ENCODE data around the gene GRIK3.
"Not testable (repeated sequence)": the region's sequence is repeated elsewhere in the genome, so short reads cannot be mapped to it uniquely, and the experiment has no call there.

Gene GRIK3

DNA sequence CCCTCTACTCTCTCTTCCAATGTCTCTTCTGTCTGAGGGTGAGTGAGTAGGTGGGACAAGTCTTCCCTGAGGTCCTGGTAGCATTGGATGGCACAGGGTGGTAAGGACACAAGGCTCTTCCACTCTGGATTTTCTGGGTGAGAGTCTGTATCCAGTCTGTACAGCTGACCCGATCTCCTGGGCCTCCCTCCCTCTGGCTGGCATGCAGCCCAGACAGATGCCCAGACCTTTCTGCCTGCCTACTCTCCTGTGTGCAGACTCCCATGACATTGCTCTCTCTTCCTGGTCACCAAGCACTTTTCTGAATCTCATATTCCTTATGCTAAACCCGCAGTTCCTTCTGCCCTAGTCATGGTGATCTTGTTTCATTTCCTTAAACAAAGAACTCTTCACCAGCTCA lies 100.3 kb downstream of the GRIK3 start:
- DNase-seq, result no peak

- no peak for DNase-seq
Measured at GRCh38 chr1:36927826-36928225, 106.5 kb downstream of the GRIK3 start.

- DNase-seq, result no peak
Measured at GRCh38 chr1:36925251-36925650, 109.1 kb downstream of the GRIK3 start.

DNA sequence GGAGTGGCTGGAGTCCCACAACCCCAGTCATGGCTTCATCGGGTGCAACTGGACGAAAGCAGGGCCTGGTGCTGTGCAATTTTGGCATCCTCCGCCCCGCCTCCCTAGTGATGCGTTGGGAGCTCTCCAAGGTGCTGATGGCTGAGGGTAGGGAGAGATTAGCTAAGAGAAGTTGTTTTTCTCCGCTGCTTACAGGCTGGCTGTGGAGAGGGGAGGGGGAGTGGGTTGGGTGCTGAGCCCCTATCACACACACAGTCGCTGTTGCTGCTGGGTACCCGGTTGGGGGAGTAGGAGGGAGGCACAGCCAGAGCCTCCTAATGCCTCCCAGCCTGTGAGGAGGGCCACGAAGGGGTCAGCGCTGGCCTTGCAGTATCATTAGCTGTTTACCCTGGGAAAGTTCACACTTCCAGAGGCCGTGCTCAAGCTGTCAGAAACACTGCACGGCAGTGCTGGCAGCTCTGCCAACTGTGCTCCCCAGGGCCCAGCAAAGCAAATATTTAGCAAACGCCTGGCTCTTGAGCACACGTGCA lies 110.0 kb downstream of the GRIK3 start:
- peak; percentile 24 to 46 for DNase-seq

DNA sequence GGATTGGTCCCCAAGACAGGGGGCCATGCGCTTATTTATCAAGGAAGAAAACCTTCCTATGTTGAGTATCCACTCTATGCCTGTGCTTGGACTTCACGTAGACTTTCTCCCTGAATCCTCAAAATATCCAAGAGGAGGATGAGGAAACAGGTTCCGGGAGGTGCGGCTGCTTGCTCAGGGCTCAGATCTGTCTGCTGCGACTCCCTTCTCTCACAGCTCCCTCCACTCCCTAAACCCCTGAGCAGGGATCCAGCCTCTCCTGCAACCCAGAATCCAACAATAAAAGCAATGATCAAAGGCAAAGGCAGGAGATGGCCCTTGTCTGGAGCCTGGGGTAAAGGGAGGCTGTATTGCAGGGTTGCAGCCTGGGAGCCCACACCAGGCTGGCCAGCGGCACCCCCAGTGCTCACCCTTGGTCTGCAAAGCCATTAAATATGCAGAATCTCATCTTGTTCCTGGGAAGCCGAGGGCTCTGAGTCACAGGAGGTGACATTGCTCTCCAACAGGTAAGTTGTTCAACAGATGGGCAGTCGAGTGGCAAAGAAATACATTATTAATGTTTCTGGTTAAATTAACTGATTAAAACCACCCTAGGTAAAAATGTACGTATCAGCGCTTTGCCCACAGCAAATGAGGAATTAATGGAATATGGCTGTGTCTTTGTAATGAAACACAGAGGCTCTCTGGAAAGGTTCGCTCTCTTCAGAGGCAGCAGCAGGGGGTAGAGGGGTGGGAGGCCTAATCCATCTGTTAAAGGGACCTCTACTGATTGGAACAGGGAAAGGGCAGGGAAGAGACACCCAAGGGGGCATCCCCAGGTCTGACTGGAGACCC lies 111.5 kb downstream of the GRIK3 start:
- DNase-seq, result no peak

DNA sequence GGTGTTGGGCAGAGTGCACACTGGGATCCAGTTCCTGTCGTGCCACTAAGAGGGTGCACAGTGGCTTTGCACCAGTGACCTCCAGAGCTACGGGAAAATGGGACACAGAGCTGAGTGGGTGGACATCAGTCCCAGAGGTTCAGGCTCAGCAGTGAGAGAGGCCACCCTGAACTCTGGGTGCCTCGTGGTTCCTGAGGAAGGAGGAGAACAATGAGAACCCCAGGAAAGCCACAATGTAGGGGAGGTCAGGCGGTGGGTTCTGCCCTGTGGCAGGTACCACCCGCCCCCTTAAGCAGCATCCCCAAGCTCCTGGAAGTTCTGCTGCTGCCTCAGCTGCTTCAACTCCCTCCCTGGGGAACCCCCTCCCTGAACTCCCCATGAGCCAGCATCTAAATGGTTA lies 112.2 kb downstream of the GRIK3 start:
- DNase-seq, result no peak

DNA sequence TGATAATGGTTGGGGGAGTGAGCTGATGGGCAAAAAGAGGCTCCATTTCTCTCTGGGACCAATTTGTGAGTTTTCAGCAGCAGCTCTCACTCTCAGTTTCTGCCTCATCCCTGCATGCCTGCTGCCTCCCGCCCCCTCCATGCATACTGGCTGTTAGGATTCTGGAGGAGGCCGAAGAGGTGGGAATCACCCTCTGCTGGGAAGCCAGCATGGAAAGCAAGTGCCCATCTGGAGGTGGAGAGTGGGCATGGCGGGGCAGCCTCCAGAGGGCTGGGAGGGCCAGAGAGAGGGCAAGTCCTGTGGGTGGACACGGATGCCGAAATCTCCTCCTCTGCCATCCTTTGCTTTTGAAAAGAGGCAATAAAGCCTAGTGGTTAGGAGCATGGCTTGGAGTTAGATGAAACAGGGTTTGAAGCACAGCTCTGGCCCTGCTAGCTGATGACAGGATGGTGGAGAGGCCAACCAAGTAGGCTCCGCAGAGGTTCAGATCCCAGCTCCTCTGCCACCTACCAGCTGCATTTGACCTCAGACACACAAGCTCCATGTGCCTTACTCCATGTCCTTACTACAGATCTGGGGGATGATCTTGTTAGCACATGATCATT lies 113.4 kb downstream of the GRIK3 start:
- no peak for DNase-seq

DNA sequence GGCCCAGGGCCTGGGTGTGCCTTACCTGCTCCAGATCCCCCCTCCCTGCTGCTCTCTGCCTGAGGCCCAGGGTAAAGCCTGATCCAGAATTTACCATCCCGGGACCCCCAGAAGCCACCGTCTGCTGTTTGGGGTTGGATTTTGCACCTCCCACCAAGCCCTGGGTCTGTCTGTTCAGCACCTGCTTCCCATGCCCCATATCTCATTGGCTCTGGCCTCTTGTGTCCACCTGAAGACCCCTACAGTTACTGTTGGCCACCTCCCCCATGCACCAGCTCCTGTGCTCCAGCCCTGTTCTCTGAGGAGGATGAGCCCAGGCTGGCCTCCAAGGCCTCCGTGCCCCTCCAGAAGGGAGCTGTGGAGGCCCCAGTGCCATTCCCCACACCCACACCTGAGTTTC lies 113.9 kb downstream of the GRIK3 start:
- DNase-seq, result no peak

- no peak for DNase-seq
Measured at GRCh38 chr1:36919491-36920145, 114.7 kb downstream of the GRIK3 start.

GRCh38 chr1:36918604-36919003 lies 115.7 kb downstream of the GRIK3 start:
- DNase-seq, result no peak

GRCh38 chr1:36916542-36916941 lies 117.8 kb downstream of the GRIK3 start:
- not testable (repeated sequence) for DNase-seq

- no peak for DNase-seq
Measured at GRCh38 chr1:36913484-36914060, 120.7 kb downstream of the GRIK3 start.

DNA sequence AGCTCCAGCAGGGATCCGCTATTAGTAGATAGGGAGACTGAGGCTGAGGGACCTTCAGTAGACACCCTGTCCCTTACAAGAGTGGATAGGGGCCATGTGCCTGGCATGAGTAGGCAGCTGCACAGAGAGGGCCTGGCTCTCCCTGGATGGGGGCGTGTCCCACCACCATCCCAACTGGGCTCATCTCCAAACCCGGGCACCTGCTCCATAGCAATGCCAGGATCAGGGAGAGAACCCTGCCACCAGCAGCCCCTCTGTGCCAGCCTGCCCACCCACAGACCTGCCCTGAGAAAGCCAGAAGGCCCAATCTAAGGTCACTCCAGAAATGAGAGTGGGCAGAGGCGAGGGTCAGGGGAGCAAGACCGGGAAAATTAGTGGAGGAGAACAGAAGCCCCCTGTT lies 121.3 kb downstream of the GRIK3 start:
- DNase-seq, result no peak

- no peak for DNase-seq
Measured at GRCh38 chr1:36912365-36912865, 121.9 kb downstream of the GRIK3 start.

DNA sequence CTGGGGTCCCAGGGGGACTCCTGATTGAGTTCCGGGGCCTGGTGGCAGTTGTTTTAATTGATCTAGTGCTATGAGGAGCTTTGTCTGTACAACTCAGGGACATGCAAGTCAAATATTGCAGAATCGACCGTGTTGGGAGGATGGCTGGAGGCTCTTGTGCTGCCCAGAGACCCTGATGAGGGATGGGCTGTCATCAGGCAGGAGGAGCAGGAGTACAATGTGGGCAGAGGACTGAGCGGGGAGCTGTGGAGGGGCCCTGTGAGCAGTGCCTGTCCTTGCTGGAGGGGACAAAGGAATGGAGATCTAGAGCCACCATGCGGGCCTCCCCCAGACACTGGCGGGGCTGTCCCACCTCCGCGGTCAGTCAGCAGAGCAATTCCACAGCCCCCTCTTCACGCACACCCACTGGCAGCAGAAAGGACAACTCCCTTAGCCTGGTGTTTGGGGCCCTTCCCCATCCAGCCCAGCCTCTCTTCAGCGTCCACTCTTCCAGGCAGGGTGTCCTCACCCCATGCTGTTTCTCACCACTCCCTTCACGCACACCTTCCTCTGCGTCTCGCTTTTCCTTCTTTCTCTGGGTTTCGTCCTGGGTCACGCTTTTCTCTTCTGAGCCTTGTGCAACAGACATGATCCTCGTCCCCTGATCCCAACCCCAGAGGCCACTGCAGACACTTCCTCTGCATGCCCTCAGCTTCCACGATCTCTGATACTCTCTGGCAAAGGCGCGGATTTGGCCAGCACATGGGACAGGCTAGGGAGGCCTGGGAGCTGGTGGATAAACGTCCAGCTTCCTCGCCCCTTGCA lies 122.6 kb downstream of the GRIK3 start:
- DNase-seq, result no peak

DNA sequence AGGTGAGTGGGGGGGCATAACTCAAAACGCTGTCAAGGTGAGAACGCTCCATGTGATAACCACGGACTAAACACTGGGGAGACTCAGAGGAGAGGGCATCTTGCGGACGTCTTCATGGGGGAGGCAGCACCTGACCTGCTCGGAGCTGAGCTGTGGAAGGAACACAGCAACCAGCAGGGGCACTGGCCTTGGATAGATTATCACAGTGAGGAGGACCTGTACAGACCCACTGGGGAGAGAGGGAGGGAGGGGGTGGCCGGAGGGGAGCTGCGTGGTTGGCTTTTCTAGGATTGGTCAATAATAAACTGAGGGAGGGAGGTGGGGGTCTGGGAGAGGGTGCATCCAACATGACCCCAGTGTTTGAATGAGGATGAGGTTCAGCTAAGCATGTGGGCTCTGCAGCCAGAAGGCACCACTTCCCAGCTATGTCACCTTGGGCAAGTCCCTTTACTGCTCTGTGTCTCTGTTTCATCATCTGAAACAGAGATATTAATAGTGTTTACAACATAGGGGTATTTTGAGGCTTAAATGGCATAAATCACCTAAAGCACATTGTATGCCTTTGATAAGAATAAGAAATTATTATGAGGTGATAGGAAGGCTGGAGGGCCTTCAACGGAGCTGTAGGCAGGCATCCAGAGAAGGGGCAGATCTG lies 123.3 kb downstream of the GRIK3 start:
- no peak for DNase-seq

DNA sequence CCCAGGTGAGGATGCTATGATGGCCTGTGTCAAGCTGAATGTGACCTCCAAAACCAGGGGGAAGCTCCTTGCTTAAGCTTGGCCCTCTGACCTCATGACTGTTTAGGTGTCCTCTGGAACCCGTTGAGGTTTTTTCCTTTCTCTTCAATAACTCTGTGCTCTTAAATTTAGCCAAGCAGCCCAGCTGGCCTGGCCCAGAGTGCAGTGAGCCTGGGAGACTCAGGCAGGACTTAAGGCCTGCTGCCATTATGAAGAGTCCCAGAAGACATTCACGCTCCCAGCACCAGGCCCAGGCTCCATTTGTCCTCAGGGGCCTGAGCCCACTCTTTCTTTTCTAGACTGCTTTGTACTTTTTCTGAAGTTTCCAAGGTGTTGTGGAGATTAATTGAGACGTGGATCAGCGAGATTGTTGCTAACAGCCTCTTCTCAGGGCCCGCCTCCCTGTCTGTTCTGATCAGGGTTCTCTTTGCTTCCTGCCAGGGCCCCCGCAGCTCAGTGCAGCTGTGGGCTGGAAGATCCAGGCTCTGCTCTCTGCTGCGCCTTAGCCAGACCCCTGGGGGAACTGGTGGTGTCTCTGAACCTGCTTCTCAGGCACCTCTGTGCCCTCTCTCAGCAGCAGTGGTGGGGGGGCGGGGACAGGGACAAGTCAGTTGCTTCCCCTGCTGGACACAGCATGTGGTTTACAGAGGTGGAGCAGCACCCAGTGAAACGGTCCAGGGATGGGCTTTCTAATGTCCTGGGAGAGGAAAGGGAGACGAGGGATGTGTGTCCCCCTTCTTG lies 124.2 kb downstream of the GRIK3 start:
- no peak for DNase-seq

DNA sequence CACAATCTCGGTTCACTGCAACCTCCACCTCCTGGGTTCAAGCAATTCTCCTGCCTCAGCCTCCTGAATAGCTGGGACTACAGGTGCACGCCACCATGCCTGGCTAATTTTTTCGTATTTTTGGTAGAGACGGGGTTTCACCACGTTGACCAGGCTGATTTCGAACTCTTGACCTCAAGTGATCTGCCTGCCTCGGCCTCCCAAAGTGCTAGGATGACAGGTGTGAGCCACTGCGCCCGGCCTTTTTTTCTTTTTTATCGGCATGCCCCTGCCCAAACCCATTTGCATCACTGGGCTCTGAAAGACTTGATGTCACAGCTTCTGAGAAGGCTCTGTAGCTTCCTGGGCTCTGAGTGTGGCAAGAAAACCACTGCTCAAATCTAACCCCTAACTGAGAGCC lies 125.0 kb downstream of the GRIK3 start:
- DNase-seq, result not testable (repeated sequence)

DNA sequence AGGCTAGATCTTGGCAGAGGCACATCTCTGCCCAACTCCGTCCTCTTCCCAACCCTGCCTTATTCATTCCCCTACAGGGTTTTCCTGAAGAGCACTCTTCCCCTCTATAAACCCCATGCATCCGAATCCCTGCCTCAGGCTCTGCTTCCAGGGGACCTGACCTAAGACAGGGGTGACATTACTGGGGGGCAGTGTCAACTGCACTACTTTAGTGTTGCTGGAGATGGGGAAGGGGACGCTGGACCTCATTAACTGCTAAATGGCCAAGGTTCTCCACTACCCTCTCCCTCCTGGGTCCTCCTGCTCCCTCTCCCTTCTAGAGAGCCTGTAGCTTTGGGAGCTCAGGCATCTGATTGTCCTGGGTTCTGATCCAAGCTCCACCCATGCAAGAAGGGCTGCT lies 126.2 kb downstream of the GRIK3 start:
- DNase-seq, result no peak

DNA sequence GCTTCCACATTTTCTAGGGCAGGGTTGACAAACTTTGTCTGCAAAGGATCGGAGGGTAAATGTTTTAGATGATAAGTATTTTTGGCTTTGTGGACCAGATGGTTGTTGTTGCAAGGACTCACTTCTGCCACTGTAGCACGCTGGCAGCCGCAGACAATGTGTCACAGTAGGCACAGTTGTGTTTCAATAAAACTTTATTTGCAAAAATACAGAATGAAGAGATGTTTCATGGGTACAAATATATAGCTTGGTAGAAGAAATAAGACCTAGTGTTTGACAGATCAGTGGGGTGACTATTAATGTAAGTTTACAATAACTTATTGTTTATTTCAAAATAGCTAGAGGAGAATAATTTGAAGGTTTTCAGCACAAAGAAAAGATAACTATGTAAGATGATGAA lies 127.8 kb downstream of the GRIK3 start:
- no peak for DNase-seq

DNA sequence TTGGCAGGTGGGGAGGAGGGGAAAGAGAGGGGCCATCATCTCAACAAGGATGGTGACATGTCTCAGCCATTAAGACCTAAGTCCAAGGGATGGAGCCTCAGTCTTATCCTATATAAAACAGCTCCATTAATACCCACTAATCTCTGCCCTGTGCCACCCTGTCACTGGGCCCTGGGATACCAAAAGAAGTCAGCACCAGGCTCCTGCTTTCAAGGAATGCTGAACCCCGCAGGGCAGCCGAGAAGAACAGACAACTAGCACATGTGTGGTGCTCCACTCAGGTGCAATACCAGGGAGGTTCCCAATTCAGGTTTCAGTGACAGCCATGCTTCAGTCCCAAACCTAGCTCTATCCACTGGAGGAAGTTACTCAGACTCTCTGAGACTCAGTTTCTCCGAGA lies 128.4 kb downstream of the GRIK3 start:
- DNase-seq, result no peak

All from inflammatory macrophage (primary cell).